ENCODE results near the gene GAD1.

The GAD1 gene

DNA sequence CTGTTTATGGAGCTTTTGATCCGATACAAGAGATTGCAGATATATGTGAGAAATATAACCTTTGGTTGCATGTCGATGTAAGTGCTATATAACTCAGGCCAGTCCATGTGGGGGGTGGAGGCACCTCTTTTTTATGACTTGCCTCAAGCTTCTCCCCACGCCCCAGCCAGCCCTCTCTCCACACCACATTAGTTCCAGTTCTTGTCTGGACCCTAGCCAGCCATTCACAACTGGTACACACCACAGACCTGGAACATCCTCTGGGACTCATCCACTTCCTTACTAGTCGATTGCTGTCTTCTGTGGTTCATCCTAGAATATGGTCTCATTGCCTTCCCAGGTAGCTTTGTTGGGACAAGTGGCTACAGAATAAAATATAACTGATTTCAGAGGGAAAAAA is 31.0 kb downstream of the GAD1 start:
- DNase-seq = no peak

DNA sequence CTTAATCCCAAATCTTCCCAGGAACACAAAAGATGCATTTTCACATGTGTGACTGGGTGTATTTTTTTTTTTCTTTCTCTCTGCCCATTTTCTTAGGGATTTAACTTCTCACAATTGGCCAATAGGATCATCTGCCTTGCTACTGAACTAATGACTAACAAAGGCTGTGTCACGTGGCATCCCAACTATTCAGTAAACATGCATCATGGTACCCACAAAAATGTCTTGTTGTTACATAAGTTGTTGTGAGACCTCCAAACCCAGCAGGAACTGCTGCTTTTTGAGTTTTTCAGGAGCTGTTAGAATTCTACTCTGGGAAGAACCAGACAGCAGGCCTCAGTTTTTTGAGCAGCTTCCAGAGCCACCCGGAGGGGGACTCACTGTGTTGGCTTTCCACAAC is 31.9 kb downstream of the GAD1 start:
- DNase-seq = no peak

DNA sequence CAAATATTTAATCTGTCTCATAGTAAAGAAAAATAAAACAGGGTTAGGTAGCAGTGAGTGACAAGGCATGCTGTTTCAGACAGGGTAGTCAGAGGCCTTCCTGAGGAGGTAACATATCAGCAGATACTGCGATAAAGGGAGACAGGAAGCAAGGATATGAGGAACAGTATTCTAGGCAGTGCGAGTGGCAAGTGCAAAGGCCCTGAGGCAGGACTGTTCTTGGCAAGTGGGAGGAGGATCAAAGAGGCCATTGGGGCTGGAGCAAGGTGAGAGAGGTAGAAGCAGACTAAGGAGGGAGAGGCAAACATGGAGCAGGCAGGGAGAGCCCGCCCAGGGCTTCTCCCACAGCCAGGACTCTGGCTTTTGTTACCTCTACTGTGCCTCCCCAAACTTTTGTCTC is 33.6 kb downstream of the GAD1 start:
- DNase-seq = no peak

DNA sequence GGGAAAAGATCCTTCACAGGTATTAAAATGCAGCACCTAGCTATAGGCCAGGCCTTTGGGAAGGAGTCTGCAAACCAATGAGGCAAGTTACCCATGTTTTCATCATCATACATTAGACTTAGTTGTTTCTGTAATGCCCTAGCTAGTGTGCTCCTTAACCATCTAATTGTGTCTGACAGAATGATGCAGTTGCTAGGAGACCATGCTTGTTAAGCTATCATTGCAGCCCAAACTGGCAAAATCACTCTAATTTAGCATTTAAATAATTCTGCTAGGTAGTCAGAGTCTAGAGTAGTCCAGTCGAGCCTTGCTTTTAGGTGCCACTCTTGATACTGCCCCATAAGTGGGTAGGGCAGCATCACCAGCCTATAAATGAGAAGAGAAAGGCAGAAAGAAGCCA is 34.9 kb downstream of the GAD1 start:
- no peak for DNase-seq

DNA sequence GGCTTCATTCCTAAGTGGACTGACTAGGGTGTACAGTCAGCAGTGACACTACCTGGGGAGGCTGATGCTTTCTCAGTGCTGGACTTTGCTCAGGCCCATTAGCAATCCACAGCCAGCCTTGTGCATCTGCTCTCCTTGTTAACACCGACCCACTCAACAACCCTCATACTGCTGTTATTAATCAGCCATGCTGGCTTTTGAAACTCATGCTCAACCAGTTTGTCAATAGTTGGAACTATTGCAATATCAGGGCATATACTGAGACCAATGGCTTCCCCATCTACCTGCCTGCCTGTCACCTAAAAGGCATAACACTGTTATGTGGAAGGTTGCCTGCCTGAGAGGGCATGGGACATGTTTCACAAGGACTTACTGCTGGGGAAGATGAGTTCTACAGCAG is 39.4 kb downstream of the GAD1 start:
- DNase-seq = no peak

DNA sequence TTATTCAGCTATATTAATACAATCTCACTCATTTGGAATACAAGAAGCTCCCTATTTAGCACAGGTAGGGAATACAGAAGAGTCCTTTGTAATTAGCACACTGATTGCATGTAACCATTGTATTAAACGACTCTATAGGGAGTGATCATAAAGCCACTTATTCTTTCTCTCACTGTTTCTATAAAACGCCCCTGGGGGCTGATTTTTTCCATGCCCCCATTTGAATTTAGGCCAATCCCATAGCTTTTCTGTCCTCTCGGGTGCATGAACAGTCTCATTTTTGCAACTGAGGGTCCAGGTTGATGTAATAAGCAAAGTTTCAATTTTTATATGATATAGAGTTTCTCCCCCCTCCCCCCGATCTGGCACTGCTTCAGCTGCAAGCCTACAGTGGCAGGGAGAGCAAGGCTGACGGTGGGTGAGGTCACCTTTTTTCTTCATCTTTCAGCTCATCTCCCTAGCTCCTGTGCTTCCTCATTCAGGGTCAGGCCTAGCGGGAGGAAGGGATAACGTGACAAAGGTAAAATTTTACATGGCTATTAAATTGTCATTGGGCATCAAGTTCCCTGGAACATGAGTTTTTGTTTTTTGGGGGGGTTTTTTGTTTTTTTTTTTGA is 45.7 kb downstream of the GAD1 start:
- no peak for DNase-seq

DNA sequence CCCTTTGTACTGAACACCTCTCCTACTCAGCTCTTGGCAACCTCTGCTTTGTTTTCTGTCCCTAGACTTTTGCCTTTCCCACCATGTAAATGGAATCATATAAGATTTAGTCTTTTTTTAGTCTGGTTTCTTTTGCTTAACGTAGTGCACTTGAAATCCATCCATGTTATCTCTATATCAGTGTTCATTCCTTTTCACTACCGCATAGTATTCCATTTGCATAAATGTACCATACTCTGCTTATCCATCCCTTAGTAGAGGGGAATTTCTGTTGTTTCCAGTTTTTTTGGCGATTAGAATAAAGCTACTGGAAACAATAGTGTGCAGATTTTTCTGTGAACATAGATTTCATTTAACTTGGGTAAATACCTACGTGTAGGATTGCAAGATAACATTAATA is 46.4 kb downstream of the GAD1 start:
- no peak for DNase-seq

DNA sequence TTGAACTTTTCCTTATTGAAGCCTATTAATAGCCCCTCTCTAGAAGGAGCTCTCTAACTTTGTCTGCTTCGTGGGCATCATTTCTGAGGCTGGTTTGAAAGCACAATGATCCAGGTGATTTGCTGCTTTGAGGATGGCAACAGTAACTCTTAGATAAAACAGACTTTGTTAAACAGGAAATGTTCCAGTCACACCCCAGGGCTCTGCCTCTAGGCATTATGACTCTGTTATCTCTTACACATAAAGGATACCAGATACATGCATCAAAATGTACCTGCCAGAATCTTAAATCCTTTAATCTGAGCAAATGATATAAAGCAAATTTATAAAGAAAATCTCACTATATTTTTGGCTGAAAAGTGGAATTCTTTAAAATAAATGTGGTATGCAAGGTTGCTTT is 52.3 kb downstream of the GAD1 start:
- no peak for DNase-seq

DNA sequence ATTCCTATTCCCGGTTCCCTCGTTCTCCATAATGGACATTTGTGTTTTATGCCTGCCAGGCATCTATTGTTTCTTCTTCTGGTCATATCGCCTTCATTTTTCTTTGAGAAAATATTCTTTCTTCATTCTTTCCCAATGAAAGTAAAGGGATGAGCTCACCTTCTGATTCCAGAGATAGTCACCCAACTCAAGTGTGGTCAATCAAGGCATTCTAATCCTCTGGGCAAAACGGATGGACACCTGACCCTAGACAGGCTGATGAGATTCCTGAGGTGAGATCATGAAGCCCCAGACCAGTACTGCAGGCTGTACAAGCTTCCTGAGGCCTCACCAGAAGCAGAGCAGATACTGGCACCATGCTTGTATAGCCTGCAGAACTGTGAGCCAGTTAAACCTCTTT is 52.8 kb downstream of the GAD1 start:
- DNase-seq = no peak

DNA sequence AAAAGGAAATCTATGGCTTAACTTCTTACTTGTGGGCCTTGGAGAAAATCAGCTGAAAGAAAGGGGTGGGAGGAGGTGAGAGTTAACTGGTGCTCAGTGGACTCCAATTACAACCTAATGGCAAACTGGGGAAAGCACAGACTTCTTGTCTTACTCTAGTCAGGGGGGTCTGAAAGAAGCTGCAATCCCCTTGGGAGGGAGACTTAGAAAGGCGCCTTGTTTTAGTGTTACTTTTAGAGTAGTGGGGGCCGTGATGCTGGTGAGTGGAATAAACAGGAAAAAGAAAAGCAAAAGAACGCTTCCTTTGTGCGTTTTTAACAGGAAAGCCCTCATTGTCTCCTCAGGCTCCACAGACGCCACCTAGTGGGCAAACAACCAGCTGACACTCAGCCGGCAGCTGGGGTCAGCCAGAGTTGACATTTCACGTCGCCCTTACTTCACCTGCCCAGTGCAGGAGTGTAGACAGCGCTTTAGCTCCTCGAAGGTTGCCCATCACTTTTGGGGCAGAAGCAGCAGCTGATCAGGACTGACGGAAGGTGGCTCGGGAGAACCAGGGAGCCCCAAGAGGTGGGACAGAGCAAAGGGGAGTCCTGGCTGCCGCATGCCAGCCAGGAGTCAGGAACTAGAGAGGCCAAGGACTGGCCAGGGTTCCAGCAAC is 56.5 kb downstream of the GAD1 start:
- peak; percentile 49 for DNase-seq

DNA sequence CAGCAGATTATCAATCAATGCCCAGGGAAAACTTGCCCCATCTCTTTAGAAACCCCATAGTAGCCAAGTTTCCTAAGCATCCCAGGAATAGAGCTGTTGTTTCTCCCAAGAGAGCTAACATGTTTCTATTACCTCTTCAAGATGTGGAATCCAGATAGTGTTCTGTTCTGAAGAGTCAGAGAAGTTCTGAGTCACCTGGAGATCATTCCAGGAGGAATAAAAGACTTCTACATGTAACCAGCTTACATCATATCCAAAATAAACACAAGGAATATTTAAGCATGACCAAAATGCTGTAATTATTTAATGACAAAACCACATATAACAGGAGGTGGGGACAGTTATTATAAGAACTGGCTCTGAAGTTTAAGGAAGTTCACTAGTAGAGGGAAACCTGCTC is 61.4 kb downstream of the GAD1 start:
- DNase-seq = no peak

DNA sequence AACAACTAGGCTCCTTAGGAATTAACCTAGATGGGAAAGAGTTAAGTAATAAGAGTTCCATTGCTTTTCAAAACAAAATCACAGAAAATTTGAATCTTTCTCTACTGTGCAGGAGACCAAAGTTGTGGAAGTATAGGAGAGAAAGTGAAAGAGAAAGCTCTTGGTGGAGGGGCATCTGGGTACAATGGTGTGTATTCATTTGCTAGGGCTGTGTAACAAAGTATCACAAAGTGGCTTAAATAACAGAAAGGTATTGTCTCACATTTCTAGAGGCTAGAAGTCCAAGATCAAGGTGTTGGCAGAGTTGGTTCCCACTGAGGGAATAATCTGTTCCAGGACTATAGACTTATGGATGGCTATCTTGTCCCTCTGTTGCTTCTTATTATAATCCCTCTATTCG is 61.8 kb downstream of the GAD1 start:
- no peak for DNase-seq

DNA sequence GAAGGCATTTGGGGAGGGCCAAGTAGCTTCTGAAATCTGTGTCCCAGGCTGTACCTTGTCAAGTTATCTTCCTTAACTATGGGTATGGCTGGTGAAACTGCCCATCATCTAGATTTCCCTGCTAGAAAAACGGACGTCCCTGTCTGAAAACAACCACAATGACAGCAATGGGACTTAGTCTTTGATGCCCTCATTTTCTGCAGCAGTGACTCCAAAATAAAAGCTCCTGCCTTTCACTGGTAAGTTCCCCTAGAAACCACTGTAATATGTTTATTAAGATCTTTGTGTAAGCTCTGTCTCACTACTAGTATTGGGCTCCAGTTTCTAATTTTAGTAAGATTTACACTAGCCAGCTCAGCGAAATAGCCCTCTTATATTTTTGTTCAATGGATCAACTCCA is 65.2 kb downstream of the GAD1 start:
- no peak for DNase-seq

DNA sequence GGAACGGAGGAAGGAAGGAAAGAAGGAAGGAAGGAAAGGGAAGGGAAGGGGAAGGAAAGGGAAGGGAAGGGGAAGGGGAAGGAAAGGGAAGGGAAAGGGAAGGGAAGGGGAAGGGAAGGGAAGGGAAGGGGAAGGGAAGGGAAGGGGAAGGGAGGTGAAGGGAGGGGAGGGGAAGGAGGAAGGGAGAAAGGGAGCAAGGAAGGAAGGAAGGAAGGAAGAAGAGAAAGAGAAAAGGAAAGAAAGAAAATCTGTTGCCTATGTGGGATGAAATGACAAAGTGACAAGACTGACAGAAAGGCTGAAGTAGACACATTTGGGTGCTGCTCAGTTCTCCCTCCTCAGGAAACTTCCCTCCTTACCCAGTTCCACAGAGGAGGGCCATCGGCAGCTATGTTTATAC is 66.1 kb downstream of the GAD1 start:
- no peak for DNase-seq

DNA sequence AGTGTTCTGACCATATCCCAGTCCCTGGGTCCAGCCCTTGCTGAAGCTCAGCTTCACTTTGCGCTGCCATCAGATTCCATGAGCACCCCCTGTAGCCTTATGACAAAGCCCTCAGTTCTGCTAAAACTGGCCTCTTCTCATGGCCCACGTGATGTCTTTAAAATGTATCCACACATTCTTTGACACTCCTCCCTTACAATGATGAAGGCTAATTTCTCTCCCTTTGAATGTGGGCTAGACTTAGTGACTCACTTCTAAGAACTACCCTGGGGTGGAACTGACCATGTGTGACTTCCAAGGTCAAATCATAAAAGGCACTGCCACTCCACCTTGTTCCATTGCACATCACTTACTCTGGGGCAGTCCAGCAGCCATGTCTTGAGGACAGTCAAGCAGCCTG is 67.0 kb downstream of the GAD1 start:
- DNase-seq = no peak

DNA sequence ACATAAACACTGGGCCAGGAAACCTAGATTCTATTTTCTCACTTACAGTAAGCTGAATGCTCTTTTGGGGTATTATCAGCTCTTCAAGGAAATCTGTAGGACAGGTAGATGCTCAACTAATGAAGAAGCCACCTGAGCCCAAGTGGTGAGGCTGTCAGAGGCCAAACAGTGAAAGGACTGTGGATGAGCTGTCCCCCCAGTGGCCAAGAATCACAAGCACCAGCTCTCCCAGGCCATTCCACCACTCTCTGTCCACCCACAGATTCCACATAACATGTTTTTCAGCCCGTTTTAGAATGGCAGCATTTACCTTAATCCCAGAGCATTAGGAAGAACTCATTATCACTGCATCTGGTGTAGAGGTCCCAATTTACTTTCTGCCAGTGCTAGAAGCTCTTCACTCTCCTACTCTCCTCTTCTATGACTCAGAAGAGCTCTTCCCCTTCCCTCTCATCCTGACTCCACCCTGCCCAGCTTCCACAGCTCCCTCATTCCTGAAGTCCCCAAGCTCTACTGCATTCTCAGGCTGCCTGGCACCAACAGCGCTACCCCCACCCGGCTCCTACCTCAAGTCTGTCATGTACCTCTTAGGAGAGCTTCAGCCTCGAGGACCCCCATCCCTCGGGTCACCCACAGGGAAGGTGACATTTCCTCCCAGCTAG is 68.6 kb downstream of the GAD1 start:
- DNase-seq = no peak

DNA sequence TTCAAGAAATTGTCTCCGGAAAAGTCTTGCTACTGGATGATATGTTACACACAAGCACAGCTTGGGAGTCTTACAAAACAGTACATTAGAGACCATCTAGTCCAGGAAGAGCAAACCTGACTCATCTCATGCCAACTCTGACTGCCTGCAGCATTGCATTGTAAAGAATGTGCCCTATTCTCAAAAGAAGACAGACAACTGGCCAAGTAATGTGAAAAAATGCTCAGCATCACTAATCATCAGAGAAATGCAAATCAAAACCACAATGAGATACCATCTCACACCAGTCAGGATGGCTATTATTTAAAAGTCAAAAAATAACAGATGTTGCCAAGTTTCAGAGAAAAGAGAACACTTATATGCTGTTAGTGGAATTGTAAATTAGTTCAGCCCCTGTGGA is 69.7 kb downstream of the GAD1 start:
- no peak for DNase-seq

DNA sequence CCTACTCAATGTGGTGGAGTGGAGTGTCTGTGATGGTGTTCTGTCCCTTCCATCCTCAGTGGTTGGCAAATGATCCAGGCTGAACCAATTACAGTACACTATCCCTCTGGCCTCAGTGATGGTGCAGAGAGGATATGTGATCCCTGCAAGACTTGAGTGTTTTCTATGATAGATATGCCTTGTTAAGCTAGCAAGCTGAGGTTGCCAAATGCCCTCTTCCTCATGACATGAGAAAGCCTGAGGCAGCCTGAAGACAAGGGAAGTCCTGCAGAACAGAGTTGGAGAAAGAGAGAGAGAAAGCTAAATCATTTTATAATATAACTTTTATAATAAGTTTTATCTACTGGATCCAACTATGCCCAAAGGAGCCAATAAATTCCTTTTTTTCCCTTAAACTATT is 70.8 kb downstream of the GAD1 start:
- no peak for DNase-seq

DNA sequence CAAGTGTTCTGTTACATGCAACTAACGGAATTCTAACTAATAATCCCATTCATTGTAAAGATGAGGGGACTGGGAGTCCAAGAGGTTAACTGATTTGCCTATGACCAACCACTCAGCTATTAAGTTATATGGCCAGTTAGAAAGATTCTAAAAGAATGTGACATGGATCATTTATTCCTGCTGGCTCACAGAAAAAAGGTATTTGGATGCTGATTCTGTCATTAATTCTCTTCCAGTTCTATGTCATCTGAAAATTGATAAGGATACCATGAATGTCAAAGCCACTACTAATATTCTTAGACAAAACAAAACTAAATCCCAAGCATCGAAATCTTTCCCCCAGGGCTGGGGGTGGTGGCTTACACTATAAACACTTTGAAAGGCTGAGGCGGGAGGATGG is 71.2 kb downstream of the GAD1 start:
- no peak for DNase-seq

DNA sequence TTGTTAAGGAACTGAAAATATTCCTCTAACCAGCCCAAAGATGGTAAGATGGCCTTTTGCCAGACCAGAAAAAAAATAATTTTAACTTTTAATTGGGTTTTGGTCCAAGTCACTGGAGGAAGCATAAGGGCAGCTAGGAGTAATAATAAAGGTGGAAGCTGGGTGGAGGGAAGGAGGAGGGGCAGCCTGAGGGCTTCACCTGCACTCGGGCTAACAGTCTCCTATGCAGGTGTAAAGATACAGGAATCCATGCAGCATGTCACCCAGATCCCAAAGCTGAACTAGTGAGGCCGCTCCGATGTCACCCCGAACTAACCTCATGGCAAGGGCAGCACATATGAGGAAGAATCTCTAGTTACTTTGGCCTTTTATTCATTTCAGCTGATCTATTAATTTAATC is 75.2 kb downstream of the GAD1 start:
- DNase-seq = no peak

DNA sequence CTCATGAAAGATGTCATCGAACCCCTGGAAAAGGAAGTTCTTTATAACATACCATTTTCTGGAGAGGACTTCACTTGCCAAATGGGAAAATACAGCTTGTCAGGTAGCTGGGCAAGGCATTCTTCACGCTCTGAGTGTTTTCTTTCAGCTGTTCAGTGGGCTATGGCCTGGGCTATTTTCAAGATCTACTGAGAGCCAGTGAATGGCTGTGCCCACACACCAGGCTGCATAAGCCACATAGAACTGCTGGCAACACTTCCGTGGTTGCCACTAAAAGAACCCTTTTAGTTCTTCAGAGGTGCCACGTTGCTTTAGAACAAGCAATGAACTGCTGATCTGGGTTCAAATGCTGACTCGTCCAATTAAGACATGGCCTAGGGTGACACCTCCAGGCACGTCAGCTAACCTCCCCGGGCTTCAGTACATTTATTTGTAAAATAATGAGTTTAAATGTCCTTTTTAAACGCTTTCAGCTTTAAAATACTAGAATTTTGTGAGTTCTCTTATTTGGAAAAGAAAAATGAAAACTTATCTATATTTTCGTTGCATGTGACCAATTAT is 75.8 kb downstream of the GAD1 start:
- no peak for DNase-seq

DNA sequence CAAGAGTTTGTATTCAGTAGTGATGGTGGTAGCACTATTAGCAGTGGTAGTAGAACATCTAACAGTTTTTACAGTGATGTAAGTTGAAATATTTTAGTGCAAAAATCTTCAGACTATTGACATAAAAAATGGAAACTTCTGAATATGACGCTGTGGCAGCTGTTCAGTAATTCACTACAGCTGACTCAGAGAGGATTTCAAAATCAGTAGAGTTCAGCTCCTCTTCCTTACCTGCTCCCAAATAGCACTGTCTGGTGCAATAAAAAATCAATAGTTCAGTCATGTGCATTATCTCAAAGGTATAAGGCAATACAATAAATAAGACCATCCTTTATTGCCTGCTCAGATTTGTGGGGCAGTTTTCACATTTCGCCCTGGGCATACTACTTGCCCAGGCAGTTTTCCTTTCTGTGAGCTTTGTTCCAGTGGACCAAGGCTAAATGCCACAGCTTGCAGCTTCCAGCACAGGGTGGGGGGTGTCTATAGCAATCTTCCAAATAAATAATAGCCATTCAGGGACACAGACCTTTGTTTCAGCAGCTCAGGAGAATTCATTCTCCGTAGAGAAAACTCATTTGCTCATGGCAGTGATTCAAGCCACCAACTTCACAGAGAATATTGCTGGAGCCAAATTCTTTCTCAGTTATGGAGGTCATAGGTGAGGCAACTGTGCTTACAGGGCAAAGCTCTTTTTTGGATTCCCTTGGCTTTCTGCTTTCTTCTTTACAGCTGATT is 78.5 kb downstream of the GAD1 start:
- DNase-seq = no peak

DNA sequence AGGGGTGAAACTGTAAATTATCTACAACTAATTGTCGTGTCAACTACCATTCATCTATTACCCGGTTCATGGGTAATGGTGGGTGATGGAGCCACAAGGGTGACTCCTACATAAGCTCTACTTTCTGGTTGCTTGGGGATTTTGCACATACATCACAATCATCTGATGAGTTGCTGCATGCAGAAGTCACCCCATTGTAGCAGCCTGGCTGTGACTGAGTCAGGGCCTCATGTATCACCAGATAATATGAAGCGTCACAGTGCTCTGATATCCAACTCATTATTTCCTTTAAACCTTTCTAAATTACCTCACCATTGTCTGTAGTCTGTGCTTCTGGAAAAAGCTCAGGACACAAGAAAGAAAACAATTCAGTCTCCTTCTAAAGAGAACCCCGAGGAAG is 79.9 kb downstream of the GAD1 start:
- DNase-seq = no peak

DNA sequence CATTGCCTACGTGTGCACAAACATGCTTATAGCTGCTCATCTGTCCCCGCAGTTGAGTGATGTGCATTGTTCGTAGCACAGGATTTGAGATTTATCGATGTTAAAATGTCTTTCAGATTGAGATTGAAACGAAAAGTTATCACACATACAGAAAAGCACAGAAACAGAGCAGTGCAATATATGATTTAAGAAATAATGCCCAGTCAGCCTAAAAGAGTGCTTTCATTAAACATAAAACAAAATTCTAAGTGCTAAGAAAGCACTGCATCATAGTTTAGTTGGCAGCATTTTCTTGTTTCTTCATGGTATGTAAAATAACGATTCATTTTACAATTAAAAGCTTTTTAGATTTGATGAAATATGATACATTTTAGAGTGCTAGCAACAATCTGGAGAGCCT is 80.4 kb downstream of the GAD1 start:
- DNase-seq = no peak
